PFSK-1 (cell line): Measurements from ENCODE around the gene KIAA0319L.

ENCODE experiments used
- FOXP2 ChIP-seq: optimal IDR thresholded peaks from 2 replicates; pipeline ENCODE3; 2011; ENCODE audit warnings: borderline replicate concordance, control low read depth, inconsistent platforms; ENCODE audit not compliant: insufficient read depth; ENCODE audit errors: extremely low read length, extremely low read depth
- POLR2AphosphoS5 ChIP-seq: IDR thresholded peaks from 2 replicates; pipeline ENCODE4 v1.6.1; 2012; ENCODE audit warnings: low read depth, mild to moderate bottlenecking, control low read depth, low read length, moderate library complexity
- REST ChIP-seq, 2 experiments: IDR thresholded peaks; 2 replicates each; pipeline versions ENCODE4 v1.6.1 to v1.8.0; 2011 to 2012; ENCODE audit warnings: low read depth in 2 of 2, low read length in 2 of 2, control low read depth in 1 of 2, inconsistent platforms in 1 of 2, mild to moderate bottlenecking in 1 of 2, moderate library complexity in 1 of 2; ENCODE audit not compliant: insufficient read depth in 1 of 2
- SIN3A ChIP-seq: IDR thresholded peaks from 2 replicates; pipeline ENCODE4 v1.6.1; 2012; ENCODE audit warnings: mild to moderate bottlenecking, low read length, moderate library complexity, borderline replicate concordance; ENCODE audit not compliant: insufficient read depth
- TAF1 ChIP-seq: IDR thresholded peaks from 2 replicates; pipeline ENCODE4 v1.6.1; 2012; ENCODE audit warnings: low read length, control low read depth, borderline replicate concordance; ENCODE audit not compliant: insufficient read depth

KIAA0319L gene

GRCh38 chr1:35537806-35538205 is 19.4 kb downstream of the KIAA0319L start:
- TF ChIP-seq POLR2AphosphoS5 = no peak
- no peak for TF ChIP-seq SIN3A
- TF ChIP-seq FOXP2 = no peak
- no peak for TF ChIP-seq TAF1
- no peak for TF ChIP-seq REST (IDR thresholded peaks at IDR 0.05; ENCODE audit: insufficient read depth in 1 of 2, low read depth in 2 of 2, low read length in 2 of 2)

GRCh38 chr1:35536556-35537162 is 20.5 kb downstream of the KIAA0319L start:
- TF ChIP-seq POLR2AphosphoS5 = no peak
- no peak for TF ChIP-seq FOXP2
- no peak for TF ChIP-seq TAF1
- TF ChIP-seq REST (IDR thresholded peaks at IDR 0.05; ENCODE audit: insufficient read depth in 1 of 2, low read depth in 2 of 2, low read length in 2 of 2) = no peak
- no peak for TF ChIP-seq SIN3A

GRCh38 chr1:35535243-35535642 is 22.0 kb downstream of the KIAA0319L start:
- TF ChIP-seq SIN3A (no peak), FOXP2 (no peak), POLR2AphosphoS5 (no peak), TAF1 (no peak), REST (IDR thresholded peaks at IDR 0.05; ENCODE audit: insufficient read depth in 1 of 2, low read depth in 2 of 2, low read length in 2 of 2) (no peak)

DNA sequence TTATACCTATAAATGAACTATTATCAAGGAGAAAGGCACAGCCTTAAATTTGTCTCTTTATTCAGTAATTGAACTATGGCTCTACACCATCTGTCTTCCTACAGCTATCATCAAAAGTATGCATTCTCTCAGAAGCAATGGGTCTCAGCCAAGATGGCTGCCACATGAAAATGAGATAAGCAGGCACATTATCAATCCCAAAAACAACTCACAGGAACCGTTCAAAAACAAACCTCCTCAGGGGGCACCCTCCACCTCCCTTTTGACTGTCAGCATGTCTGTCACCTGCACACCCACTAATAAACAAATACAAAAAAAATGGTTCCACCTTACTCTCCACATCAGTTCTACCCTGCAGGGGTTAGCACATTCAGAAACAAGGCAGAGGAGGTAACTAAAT is 23.6 kb downstream of the KIAA0319L start:
- no peak for TF ChIP-seq TAF1

DNA sequence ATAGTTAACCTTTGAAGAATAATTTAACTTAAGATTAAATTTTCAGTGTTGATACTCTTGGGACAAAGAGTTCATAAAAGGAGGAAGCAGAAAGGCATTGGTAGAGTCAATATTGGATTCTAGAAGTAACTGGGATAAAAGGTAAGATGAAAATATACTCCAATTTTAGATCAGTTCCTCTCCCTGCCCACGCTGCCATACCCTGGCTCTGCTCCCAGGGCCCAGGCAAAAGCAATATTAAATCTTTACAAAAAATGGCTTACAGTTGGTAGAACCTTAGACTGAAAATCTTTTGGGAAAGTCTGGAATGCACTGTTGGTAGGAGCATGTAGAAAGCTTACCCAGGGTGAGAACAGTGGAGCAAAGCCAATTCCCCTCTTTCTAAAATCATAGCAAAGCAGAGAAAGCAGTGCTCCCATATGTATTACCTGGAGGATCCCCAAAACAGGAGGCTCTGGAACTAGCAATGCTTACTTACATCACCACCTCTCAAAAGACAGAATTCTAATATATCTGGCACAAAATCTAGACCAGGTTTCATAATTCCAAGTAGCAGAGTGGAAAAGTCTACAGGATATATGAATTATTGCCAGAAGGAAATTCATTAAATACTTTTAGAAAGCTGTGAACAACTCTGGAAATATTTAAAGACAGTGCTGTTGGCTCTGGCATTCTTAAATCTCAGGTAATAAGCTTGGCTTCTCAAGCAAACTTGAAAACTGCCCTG is 24.5 kb downstream of the KIAA0319L start:
- TF ChIP-seq POLR2AphosphoS5 = no peak
- no peak for TF ChIP-seq TAF1
- no peak for TF ChIP-seq SIN3A
- TF ChIP-seq REST (IDR thresholded peaks at IDR 0.05; ENCODE audit: insufficient read depth in 1 of 2, low read depth in 2 of 2, low read length in 2 of 2) = no peak
- TF ChIP-seq FOXP2 = no peak
